NCI-H446 (cell line): ENCODE results near the gene LDLRAP1.

Source experiments
- DNase-seq, 2 experiments: peaks; one replicate each; lab custom pipeline; 2025; lab: John Stamatoyannopoulos, UW

LDLRAP1 gene

GRCh38 chr1:25562928-25563283, 19.5 kb downstream of the LDLRAP1 start:
- no peak for DNase-seq

- no peak for DNase-seq
Observed at GRCh38 chr1:25563330-25564215, 20.2 kb downstream of the LDLRAP1 start.

GRCh38 chr1:25564777-25565574, 21.6 kb downstream of the LDLRAP1 start:
- no peak for DNase-seq

GRCh38 chr1:25565626-25566025, 22.2 kb downstream of the LDLRAP1 start:
- DNase-seq, result no peak

- DNase-seq, result no peak
Observed at GRCh38 chr1:25566176-25566729, 22.8 kb downstream of the LDLRAP1 start.

GRCh38 chr1:25566730-25567341, 23.4 kb downstream of the LDLRAP1 start:
- no peak for DNase-seq

GRCh38 chr1:25567710-25568089, 24.3 kb downstream of the LDLRAP1 start:
- DNase-seq, result no peak

GRCh38 chr1:25568090-25568833, 24.9 kb downstream of the LDLRAP1 start:
- DNase-seq, result peak in 1 of 2 experiments; percentile 23

GRCh38 chr1:25568834-25569596, 25.6 kb downstream of the LDLRAP1 start:
- no peak for DNase-seq

GRCh38 chr1:25569597-25570396, 26.4 kb downstream of the LDLRAP1 start:
- peak in 1 of 2 experiments; percentile 39 for DNase-seq

GRCh38 chr1:25570798-25571521, 27.6 kb downstream of the LDLRAP1 start:
- DNase-seq, result no peak

- no peak for DNase-seq
Observed at GRCh38 chr1:25571522-25571970, 28.1 kb downstream of the LDLRAP1 start.

- no peak for DNase-seq
Observed at GRCh38 chr1:25572107-25572506, 28.7 kb downstream of the LDLRAP1 start.

- peak in 1 of 2 experiments; percentile 59 for DNase-seq
Observed at GRCh38 chr1:25572708-25573590, 29.5 kb downstream of the LDLRAP1 start.

GRCh38 chr1:25573591-25573930, 30.2 kb downstream of the LDLRAP1 start:
- DNase-seq, result no peak

- no peak for DNase-seq
Observed at GRCh38 chr1:25573961-25574360, 30.6 kb downstream of the LDLRAP1 start.

GRCh38 chr1:25575191-25575590, 31.8 kb downstream of the LDLRAP1 start:
- no peak for DNase-seq

- no peak for DNase-seq
Observed at GRCh38 chr1:25576459-25577133, 33.2 kb downstream of the LDLRAP1 start.
